OCI-M2 (cell line): ENCODE measurements around the gene RARG.
"Not testable (repeated sequence)": the region's sequence is repeated elsewhere in the genome, so short reads cannot be mapped to it uniquely, and the experiment has no call there.

Experiments used
- DNase-seq: peaks from one replicate; lab custom pipeline; 2025; ENCODE audit not compliant: unreplicated experiment; lab: John Stamatoyannopoulos, UW

Gene RARG

DNA sequence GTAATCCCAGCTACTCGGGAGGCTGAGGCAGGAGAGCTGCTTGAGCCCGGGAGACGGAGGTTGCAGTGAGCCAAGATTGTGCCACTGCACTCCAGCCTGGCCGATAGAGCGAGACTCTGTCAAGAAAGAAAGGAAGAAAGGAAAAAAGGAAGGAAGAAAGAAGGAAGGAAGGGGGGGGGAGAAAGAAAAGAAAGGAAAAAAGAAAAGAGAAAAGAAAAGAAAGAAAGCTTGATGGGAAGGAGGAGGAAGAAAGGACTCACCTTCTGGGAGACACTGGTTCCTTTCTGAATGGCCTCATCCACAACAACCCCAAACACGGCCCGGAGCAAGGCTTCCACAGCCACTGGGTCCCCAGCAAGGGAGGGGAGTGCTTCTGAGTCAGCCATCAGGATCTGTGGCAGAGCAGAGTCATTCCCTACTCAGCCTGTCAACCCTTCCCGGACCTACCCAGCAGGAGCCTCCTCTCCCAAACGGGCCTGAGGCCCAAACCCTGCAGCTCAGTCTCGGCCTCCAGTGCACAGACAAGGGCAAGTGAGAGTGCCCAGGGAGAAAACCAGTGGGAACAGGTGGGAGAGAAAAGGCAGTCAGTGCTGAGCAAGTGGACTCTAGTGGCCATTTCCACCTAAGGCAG is 58.8 kb downstream of the RARG start:
- no peak for DNase-seq

DNA sequence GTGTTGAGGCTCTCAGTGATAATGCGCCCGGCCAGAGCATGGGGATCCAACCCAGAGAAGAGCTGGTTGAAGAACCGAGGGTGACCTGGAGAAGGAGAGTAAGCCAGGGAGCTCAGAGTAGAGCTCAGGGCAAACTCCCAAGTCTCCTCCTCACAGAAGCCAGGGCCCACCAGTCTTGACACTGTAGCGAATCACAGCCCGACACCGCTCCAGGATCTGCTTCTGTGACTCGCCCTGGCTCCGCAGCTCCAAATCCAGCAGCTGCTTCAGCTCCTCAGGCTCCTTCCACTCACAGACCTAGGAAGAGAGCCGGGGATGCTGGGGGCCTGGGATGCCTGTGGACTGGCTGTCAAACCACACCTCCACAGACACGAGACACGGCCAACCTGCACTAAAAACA is 59.7 kb downstream of the RARG start:
- no peak for DNase-seq

- no peak for DNase-seq
Measured at GRCh38 chr12:53171725-53172329, 60.2 kb downstream of the RARG start.

- DNase-seq = no peak
Measured at GRCh38 chr12:53170876-53171724, 60.9 kb downstream of the RARG start.

DNA sequence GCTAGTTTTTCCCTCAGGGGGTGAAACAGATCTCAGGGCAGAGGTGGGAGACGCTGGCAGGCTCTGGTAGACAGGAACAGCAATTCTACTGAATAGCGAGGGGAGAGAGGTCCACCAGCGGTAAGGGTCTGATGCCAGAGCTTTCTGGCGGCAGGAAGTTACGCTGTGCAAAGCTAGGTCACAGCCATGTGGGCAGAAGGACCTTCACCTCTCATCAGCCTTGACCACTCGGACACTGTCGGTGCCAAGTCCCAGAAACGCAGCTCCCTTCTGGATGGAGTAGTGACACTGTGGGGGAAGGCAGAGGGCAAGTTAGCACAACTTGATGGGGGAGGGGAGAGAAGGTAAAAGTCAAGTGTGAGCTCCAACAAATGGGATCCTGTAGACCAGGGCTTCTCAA is 61.8 kb downstream of the RARG start:
- DNase-seq = no peak

GRCh38 chr12:53169644-53170043 is 62.4 kb downstream of the RARG start:
- DNase-seq = no peak

- DNase-seq = no peak
Measured at GRCh38 chr12:53166837-53167236, 65.2 kb downstream of the RARG start.

DNA sequence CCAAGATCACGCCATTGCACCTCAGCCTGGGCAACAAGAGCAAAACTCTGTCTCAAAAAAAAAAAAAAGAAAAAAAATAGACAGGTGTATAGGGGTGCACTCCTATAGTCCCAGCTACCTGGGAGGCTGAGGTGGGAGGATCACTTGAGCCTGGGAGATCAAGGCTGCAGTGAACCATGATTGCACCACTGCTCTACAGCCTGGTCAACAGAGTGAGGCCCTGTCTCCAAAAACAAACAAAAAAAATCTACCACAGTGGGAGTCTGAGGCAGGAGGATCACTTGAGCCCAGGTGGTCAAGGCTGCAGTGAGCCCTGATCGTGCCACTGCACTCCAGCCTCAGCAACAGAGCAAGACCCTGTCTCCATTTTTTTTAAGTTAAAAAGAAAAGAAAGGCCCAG is 69.0 kb downstream of the RARG start:
- DNase-seq = not testable (repeated sequence)

DNA sequence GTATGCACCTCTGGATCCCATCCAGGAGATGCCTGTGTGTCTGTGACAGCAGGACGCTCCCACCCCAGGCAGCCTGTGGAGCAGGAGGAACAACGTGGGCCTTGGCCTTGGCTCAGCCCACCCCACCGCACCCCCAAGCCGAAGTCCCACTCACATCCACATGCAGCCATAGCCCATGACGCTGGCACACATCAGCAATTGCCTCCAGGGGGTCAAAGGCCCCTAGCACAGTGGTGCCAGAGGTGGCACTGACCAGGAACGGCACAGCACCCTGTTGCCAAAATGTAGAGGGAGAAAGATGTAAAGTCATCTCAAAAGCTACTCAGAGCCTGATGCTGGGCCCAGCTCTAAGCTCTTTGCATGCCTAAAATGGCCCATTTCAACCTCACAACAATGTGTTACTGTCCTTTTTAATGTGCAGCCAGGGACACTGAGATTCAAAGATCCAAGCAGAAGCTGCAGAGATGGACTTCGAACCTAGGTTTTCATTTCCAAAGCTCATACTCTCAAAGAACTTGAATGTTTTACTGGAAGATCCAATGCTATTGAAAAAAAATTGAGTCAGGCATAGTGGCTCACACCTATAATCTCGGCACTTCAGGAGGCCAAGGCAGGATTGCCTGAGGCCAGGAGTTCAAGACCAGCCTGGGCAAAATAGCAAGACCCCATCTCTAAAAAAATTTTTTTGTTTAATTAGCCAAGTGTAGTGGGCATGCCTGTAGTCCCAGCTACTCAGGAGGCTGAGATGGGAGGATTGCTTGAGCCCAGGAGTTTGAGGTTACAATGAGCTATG is 70.7 kb downstream of the RARG start:
- no peak for DNase-seq

GRCh38 chr12:53160673-53161072 is 71.3 kb downstream of the RARG start:
- DNase-seq = no peak
